Breast epithelium (tissue), 3 donors: Measurements from ENCODE around the gene FAM78A.

Experiments used
- CTCF ChIP-seq, 3 donors: fragments of 450-650 bp; IDR thresholded peaks; one replicate each; pipeline ENCODE4 v1.5.1; 2016 to 2017; ENCODE audit warnings: antibody characterized with exemption in 3 of 3, mild to moderate bottlenecking in 3 of 3, moderate library complexity in 3 of 3
- POLR2AphosphoS5 ChIP-seq, 3 donors: sonication (generic); formaldehyde crosslinking; IDR thresholded peaks; one replicate each; pipeline ENCODE4 v1.6.1; 2017; ENCODE audit warnings: antibody characterized with exemption in 3 of 3

- TF ChIP-seq CTCF (IDR thresholded peaks at IDR 0.05) (no peak), POLR2AphosphoS5 (IDR thresholded peaks at IDR 0.05) (no peak)
Measured at GRCh38 chr9:131258698-131259431, 17.4 kb downstream of the FAM78A start.
